Measurements from ENCODE around the gene PEAK1. TPM values are rescaled to one million over a fixed set of nuclear protein-coding genes. Genes with fewer than 3 reads are reported as not detected.

The PEAK1 gene
- total RNA-seq, 1 experiment from 2014 or later, result 21.2 TPM

- Histone ChIP-seq H4K20me1 (ENCODE audit: control insufficient read depth, insufficient read depth, insufficient read length) (no peaks in the 10 kb centered on the region), H2BK5ac (ENCODE audit: insufficient read length, low read length) (no peak overlapping the region), H3K79me1 (ENCODE audit: insufficient read depth, low read depth, low read length, poor library complexity, severe bottlenecking) (no peaks in the 10 kb centered on the region), H2AK5ac (ENCODE audit: insufficient read length, low read length) (no peak overlapping the region), H3K14ac (ENCODE audit: insufficient read depth, low read length) (no peak overlapping the region), H3K4me2 (ENCODE audit: insufficient read depth, insufficient read length, low read length) (no peak overlapping the region), H3K23ac (ENCODE audit: insufficient read length, low read depth, low read length) (no peak overlapping the region), H3K27me3 (ENCODE audit: insufficient read depth, low read length) (no peaks in the 10 kb centered on the region), H2BK12ac (ENCODE audit: insufficient read length, low read depth, low read length) (no peak overlapping the region), H3K18ac (ENCODE audit: insufficient read length, low read depth, low read length) (no peak overlapping the region), H2BK15ac (ENCODE audit: low read depth, low read length) (no peak overlapping the region), H3K9ac (ENCODE audit: extremely low read depth, insufficient read length, low read length) (no peak overlapping the region), H4K8ac (replicated peaks; ENCODE audit: insufficient read length, low read depth, low read length) (no peak overlapping the region), H4K91ac (ENCODE audit: insufficient read length, low read depth, low read length) (no peak overlapping the region), H3K27ac (ENCODE audit: insufficient read length, low read depth, low read length) (no peak overlapping the region), H2BK120ac (ENCODE audit: low read depth, low read length, poor library complexity, severe bottlenecking) (no peak overlapping the region), H3K4me1 (ENCODE audit: insufficient read depth, low read length) (no peaks in the 10 kb centered on the region), H4K5ac (ENCODE audit: insufficient read length, low read depth, low read length) (no peak overlapping the region), H3K9me3 (ENCODE audit: control insufficient read depth, low read depth, low read length) (no peaks in the 10 kb centered on the region), H3K23me2 (ENCODE audit: insufficient read length, low read depth, low read length, poor library complexity, severe bottlenecking) (no peaks in the 10 kb centered on the region), H2AFZ (ENCODE audit: low read length) (no peak overlapping the region), H3K4ac (ENCODE audit: low read depth, low read length) (no peak overlapping the region), H3K56ac (ENCODE audit: insufficient read length, low read depth, low read length) (no peak overlapping the region), H3K79me2 (ENCODE audit: insufficient read depth, low read length) (peaks cover 5% of the 10 kb centered on the region; the same call in 1 of the 2 replicates), H2BK20ac (ENCODE audit: low read depth, low read length, poor library complexity, severe bottlenecking) (no peak overlapping the region), H3T11ph (ENCODE audit: low read length) (no peak overlapping the region)
- no peak for DNase-seq
- WGBS (ENCODE audit: extremely low coverage, insufficient read length, low lambda C conversion rate), result no CpG with 5 or more reads among the region's 2 CpGs
- Mint-ChIP-seq H3K9me3 (no peaks in the 10 kb centered on the region), H3K36me3 (ENCODE audit: insufficient read depth in 1 of 3, low read depth in 3 of 3) (no peaks in the 10 kb centered on the region), H3K27ac (no peak overlapping the region), H3K4me3 (no peak overlapping the region), H3K27me3 (ENCODE audit: low read depth) (no peaks in the 10 kb centered on the region), H3K4me1 (peaks cover 6 to 13% of the 10 kb centered on the region in 2 experiments; a peak in 3 of 4 replicates)
- no peak for TF ChIP-seq CTCF (conservative IDR thresholded peaks at IDR 0.05)
These were observed 33.3 kb downstream of the PEAK1 start for GRCh38 chr15:77386626-77387025.

All from H9 (cell line).